GM12864 (cell line): ENCODE measurements around the gene FNIP1.
"Not testable (repeated sequence)": the region's sequence is repeated elsewhere in the genome, so short reads cannot be mapped to it uniquely, and the experiment has no call there.

Experiments
- DNase-seq: peaks from one replicate; pipeline ENCODE4 v3.0.0-alpha.2; 2011; ENCODE audit warnings: low read depth
- H3K4me3 ChIP-seq: 2 replicates; pipeline ENCODE4 v1.5.1; 2011; ENCODE audit warnings: mild to moderate bottlenecking, low read depth, low read length, control low read depth
- TF ChIP-seq, protein P1 (sequence below): IDR thresholded peaks from 2 replicates; pipeline ENCODE4 v1.5.1; 2011; ENCODE audit warnings: low read depth, mild to moderate bottlenecking, moderate library complexity, low read length, control low read depth, inconsistent platforms; ENCODE audit errors: missing control alignments

The FNIP1 gene

GRCh38 chr5:131786036-131786435, 10.8 kb downstream of the FNIP1 start:
- no peak overlapping the region for H3K4me3 ChIP-seq
- TF ChIP-seq, protein P1, sequence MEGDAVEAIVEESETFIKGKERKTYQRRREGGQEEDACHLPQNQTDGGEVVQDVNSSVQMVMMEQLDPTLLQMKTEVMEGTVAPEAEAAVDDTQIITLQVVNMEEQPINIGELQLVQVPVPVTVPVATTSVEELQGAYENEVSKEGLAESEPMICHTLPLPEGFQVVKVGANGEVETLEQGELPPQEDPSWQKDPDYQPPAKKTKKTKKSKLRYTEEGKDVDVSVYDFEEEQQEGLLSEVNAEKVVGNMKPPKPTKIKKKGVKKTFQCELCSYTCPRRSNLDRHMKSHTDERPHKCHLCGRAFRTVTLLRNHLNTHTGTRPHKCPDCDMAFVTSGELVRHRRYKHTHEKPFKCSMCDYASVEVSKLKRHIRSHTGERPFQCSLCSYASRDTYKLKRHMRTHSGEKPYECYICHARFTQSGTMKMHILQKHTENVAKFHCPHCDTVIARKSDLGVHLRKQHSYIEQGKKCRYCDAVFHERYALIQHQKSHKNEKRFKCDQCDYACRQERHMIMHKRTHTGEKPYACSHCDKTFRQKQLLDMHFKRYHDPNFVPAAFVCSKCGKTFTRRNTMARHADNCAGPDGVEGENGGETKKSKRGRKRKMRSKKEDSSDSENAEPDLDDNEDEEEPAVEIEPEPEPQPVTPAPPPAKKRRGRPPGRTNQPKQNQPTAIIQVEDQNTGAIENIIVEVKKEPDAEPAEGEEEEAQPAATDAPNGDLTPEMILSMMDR, result no peak
- no peak for DNase-seq

DNA sequence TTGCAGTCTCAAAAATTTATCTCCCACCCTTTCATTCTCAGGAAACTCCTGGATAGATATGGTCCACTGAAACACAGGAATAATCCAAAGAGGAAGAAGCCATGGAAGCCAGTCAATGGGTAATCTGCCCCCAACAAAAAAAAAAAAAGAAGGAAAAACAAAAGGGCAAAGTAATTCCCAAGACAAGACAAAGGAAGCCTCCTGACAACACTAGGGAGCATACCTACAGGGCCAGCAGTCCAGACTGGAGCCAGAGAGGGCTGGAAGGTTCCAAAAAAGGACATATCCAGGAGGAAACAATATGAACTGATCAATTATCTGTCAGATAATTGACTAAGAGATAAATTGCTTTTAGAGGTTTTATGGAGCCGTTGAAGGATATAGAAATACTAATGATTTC, 12.9 kb downstream of the FNIP1 start:
- no peak for DNase-seq
- no peak overlapping the region for H3K4me3 ChIP-seq
- TF ChIP-seq, protein P1, result no peak

DNA sequence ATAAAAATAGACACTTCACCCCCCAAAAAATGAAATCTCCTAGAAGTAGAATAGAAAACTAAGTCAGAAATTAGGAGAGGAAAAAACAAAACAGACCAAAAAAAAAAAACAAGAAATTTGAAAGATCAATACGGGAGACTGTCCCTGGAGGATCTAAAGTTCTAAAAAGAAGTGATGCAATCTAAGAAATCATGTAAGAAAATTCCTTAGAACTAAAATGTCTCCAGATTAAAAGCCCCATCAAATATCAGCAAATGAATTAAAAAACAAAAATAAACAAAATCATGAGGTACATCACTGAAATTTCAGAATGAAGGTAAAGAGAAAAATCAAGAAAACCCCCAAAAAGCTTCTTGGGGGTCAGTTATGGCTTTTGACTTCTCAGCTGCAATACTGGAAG, 13.5 kb downstream of the FNIP1 start:
- H3K4me3 ChIP-seq, result no peak overlapping the region
- TF ChIP-seq, protein P1, result no peak
- no peak for DNase-seq

DNA sequence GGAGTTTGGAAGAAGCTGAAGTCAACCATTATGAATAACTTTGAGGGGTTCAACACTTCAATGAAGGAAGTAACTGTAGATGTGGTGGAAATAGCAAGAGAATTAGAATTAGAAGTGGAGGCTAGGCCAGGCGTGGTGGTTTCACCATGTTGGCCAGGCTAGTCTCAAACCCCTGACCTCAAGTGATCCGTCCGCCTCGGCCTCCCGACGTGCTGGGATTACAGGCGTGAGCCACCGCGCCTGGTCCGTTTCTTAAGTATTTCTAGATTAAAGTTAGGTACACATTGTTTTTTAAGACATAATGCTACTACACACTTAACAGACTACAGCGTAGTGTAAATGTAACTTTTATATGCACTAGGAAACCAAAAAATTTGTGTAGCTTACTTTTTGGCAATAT, 14.1 kb downstream of the FNIP1 start:
- TF ChIP-seq, protein P1, result no peak
- DNase-seq, result no peak
- no peak overlapping the region for H3K4me3 ChIP-seq

GRCh38 chr5:131778141-131778540, 18.7 kb downstream of the FNIP1 start:
- DNase-seq, H3K4me3 ChIP-seq: not testable (repeated sequence)

DNA sequence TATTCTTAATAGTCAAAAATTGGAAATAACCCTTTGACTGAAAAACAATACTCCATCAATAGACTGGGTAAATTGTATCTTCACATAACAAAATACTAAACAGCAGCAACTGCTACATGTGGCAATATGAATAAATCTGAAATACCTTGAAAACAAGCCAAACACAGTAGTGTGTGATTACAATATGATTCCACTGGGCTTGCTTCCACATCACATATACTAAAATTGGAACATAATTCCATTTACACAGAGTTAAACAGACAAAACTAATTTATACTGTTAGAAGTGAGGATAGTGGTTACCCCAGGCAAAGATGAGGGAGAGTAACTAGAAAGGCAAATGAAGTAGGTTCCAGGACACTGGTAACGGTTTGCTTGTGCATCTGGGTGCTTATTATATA, 20.4 kb downstream of the FNIP1 start:
- TF ChIP-seq, protein P1, result no peak
- no peak for DNase-seq
- no peak overlapping the region for H3K4me3 ChIP-seq

DNA sequence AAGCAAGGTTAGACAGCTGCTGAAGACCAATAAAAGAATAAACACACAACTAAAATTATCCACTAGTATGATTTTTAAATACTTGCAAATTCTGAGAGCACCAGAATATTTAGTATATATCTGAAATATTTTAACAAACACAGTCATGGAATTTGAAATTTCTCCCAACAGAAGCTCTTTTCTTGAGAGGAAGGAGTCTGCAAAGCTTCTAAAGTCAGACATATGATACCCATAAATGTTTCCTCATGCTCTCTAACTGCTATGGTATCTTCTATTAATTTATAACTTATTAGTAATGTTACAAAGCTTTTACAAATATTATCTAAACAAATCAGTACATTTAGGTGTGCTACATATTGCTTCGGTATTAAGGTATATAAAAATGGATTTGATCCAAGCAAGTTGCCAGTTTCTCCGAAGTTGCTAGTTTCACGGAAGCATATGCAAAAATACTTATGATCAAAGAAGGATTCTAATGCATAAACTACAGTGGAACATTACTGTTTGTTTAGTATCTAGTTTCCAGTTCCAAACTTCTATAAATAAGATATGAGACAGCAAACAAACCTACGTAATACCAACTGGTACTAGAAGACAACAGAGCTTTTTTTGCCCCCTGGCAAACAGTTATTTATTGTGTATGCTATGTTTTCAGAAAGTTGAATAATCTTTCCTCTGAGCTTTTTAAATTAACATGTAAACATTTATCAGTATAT, 22.0 kb downstream of the FNIP1 start:
- no peak for DNase-seq
- H3K4me3 ChIP-seq, result no peak overlapping the region
- TF ChIP-seq, protein P1, result no peak
